ENCODE data around the gene OR10V1. TPM values are rescaled to one million over a fixed set of nuclear protein-coding genes. Genes with fewer than 3 reads are reported as not detected.

OR10V1 gene
- total and polyA plus RNA-seq, 12 donors, result not detected

DNA sequence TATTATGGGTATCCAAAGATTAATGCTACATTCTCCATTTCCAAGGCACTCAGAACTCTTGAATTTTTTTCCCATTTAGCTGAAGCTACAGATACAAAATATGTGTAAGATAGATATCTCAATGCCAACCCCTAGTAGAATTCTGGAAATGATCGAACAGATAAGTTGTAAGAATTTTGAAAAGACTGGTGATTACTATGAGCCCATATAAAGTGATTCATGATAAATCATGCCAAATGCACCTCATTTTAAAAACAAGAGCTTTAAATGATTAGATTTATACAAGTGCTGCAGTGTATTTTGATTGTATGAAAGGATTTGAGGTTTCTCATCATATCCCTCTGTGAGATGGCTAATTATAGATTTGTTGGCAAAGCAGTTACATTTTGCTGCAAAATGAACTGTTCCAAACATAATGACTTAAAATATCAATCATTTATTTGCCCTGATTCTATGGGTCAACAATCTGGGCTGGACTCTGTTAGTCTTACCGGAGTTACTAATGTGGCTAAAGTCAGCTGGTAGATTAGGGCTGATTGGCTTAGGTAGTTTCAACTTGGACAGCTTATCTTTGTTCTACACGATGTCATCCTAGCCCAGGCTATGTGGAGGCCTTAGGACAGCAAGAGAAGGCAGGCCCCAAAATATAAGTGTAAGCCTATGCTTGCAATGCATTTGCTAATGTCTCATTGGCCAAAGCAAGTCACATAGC lies 3.4 kb downstream of the OR10V1 start:
- no peaks in the 10 kb centered on the region for H3K27me3 ChIP-seq
- no peak overlapping the region for H3K27ac ChIP-seq
- no peak for DNase-seq
- TF ChIP-seq POLR2A (IDR thresholded peaks at IDR 0.05) (no peak), CTCF (IDR thresholded peaks at IDR 0.05) (no peak)
- WGBS, 4 donors, result 62 to 70% (median 67%) methylated on average over 3 of the region's 3 CpGs
- H3K36me3 ChIP-seq (replicated peaks in 1 of 2), result no peaks in the 10 kb centered on the region
- H3K9me3 ChIP-seq (replicated peaks in 1 of 3), result no peaks in the 10 kb centered on the region
- H3K4me1 ChIP-seq (replicated peaks in 1 of 2), result no peaks in the 10 kb centered on the region
- intact Hi-C loops (cut with DNase I), result no loop called here
- no peak overlapping the region for H3K4me3 ChIP-seq

GRCh38 chr11:59708537-59708936 lies 5.1 kb downstream of the OR10V1 start:
- Histone ChIP-seq H3K27me3 (no peaks in the 10 kb centered on the region), H3K27ac (no peak overlapping the region), H3K9me3 (replicated peaks in 1 of 3) (no peaks in the 10 kb centered on the region), H3K4me3 (no peak overlapping the region), H3K4me1 (replicated peaks in 1 of 2) (no peaks in the 10 kb centered on the region), H3K36me3 (replicated peaks in 1 of 2) (no peaks in the 10 kb centered on the region)
- DNase-seq, result no peak
- TF ChIP-seq POLR2A (IDR thresholded peaks at IDR 0.05), result no peak
- no peak for TF ChIP-seq CTCF (IDR thresholded peaks at IDR 0.05)
- intact Hi-C loops (cut with DNase I), result no loop called here
- 38 to 63% (median 41%) methylated on average over 1 of the region's 1 CpG for WGBS, 4 donors

DNA sequence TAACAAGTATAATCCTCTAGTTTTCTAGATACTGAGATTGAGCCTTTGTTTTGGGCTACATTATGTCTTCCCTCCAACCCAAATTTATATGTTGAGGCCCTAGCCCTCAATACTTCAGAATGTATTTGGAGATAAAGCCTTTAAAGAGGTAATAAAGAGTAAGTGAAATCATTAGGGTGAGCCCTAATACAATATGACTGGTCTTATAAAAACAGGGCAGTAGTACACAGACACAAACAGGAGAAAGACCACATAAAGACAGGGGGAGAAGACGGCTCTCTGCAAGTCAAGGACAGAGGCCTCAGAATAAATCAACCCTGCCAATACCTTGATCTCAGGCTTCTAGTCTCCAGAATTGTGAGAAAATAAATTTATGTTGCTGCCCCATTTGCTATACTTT lies 6.3 kb downstream of the OR10V1 start:
- WGBS, 4 donors, result 47 to 60% (median 57%) methylated on average over 1 of the region's 1 CpG
- H3K4me3 ChIP-seq, result no peak overlapping the region
- H3K27ac ChIP-seq, result no peak overlapping the region
- H3K36me3 ChIP-seq (replicated peaks in 1 of 2), result no peaks in the 10 kb centered on the region
- no peaks in the 10 kb centered on the region for H3K4me1 ChIP-seq (replicated peaks in 1 of 2)
- TF ChIP-seq CTCF (IDR thresholded peaks at IDR 0.05) (no peak), POLR2A (IDR thresholded peaks at IDR 0.05) (no peak)
- no peaks in the 10 kb centered on the region for H3K27me3 ChIP-seq
- no peak for DNase-seq
- intact Hi-C loops (cut with DNase I), result no loop called here
- no peaks in the 10 kb centered on the region for H3K9me3 ChIP-seq (replicated peaks in 1 of 3)

- H3K36me3 ChIP-seq (replicated peaks in 1 of 2), result no peaks in the 10 kb centered on the region
- 70 to 85% (median 83%) methylated on average over 5 of the region's 5 CpGs for WGBS, 4 donors
- no peaks in the 10 kb centered on the region for H3K27me3 ChIP-seq
- intact Hi-C loops (cut with DNase I), result no loop called here
- DNase-seq, result no peak
- H3K4me1 ChIP-seq (replicated peaks in 1 of 2), result no peaks in the 10 kb centered on the region
- TF ChIP-seq POLR2A (IDR thresholded peaks at IDR 0.05) (no peak), CTCF (IDR thresholded peaks at IDR 0.05) (no peak)
- H3K27ac ChIP-seq, result no peak overlapping the region
- H3K9me3 ChIP-seq (replicated peaks in 1 of 3), result no peaks in the 10 kb centered on the region
- H3K4me3 ChIP-seq, result no peak overlapping the region
Observed at GRCh38 chr11:59706518-59707285, 6.9 kb downstream of the OR10V1 start.
